NCI-H2029 (cell line): ENCODE measurements around the gene NCOA3.
"Not testable (repeated sequence)": the region's sequence is repeated elsewhere in the genome, so short reads cannot be mapped to it uniquely, and the experiment has no call there.

Experiments used
- DNase-seq: peaks from one replicate; lab custom pipeline; 2025; lab: John Stamatoyannopoulos, UW

The NCOA3 gene

GRCh38 chr20:47468290-47469050 is 33.2 kb upstream of the NCOA3 start:
- no peak for DNase-seq

DNA sequence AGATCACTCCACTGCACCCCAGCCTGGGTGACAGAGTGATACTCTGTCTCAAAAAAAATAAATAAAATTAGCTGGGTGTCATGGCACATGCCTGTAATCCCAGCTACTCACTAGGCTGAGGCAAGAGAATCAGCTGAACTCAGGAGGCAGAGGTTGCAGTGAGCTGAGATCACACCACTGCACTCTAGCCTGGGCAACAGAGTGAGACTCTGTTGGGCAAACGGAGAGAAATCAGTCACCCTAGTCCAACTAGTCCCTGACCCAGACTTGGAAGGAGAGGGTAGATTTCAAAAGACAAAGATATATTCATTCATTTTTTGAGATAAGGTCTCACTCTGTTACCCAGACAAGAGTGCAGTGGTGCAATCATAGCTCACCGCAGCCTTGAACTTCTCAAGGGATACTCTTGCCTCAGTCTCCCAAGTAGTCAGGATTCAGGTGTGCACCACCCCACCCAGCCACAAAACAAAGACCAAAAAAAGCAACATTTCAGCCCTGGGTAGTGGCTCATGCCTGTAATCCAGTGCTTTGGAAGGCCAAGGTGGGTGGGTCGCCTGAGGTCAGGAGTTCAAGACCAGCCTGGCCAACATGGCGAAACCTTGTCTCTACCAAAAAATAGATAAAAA is 26.2 kb upstream of the NCOA3 start:
- DNase-seq = no peak

- DNase-seq = no peak
These were observed 25.2 kb upstream of the NCOA3 start for GRCh38 chr20:47476452-47476851.

DNA sequence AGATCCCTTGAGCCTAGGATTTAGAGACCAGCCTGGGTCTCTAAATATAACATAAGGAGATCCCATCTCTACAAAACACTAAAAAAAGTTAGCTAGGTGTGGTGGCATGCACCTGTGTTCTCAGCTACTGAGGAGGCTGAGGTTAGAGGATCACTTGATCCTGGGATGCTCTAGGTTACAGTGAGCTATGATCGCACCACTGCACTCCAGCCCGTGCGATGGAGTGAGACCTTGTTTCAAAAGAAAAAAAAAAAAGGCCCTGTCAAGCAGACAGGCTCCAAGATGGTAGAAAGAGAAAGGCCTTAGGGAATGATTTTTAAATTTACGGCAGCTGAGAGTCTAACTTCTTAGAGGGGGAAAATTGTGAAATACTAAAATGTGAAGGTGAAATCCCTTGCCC is 22.6 kb upstream of the NCOA3 start:
- DNase-seq = no peak

- DNase-seq = no peak
These were observed 22.2 kb upstream of the NCOA3 start for GRCh38 chr20:47479506-47479905.

DNA sequence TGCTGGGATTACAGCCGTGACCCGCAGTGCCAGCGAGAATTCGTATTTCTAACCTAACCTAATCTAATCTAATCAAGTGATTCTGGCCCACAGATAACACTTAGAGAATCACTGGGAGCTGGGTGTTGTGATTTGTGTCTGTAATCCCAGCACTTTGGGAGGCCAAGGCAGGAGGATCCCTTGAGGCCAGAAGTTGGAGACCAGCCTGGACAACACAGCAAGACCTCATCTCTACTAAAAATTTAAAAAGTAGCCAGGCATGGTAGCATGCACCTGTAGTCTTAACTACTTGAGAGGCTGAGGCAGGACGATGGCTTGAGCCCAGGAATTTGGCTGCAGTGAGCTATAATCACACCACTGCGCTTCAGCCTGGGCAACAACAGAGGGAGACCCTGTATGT is 21.4 kb upstream of the NCOA3 start:
- no peak for DNase-seq

- DNase-seq = no peak
These were observed 21.0 kb upstream of the NCOA3 start for GRCh38 chr20:47480705-47481104.

DNA sequence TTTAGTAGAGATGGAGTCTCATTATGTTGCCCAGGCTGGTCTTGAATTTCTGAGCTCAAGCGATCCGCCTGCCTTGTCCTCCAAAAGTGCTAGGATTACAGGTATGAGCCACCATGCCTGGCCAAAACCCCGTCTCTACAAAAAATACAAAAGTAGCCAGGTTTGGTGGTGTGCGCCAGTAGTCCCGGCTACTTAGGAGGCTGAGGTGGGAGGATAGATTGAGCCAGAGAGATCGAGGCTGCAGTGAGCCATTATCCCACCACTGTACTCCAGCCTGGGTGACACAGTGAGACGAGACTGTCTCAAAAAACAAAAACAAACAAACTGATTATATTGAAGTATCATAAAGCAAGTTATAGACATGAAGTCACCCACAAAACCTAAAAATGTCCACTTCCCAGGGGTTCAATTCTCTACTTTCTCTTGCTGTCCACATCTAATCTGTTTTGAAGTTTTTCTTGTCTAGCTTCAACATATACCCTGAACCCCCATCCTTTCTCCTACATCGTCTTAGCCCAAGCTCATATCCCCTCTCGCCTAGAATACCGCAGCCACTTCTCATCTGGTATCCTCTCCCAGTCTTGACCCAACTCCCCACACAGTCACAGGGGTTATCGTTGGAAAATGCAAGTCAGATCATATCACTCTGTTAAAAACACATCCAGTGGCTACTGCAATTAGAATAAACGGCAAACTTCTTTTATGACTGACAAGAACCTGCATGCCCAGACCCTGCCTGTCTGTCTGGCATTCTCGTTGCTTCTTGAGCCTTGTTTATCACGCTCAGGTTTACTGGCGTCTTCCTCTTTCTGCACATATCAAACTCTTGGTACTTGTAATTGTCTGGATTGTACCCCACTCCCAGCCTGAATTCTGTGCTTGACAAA is 20.1 kb upstream of the NCOA3 start:
- no peak for DNase-seq

DNA sequence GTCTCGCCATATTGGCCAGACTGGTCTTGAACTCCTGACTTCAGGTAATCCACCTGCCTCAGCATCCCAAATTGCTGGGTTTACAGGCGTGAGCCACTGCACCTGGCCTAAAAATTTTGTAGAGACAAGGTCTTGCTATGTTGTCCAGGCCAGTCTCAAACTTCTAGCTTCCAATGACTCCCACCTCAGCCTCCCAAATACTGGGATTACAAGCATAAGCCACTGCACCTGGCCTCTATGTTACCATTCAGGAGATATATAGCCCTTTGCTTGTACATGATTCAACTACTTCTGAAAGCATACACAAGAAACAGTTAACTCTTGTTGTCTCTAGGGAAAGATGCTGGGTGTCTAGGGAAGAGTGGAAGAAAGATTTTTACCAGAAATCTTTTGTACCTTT is 19.0 kb upstream of the NCOA3 start:
- no peak for DNase-seq

DNA sequence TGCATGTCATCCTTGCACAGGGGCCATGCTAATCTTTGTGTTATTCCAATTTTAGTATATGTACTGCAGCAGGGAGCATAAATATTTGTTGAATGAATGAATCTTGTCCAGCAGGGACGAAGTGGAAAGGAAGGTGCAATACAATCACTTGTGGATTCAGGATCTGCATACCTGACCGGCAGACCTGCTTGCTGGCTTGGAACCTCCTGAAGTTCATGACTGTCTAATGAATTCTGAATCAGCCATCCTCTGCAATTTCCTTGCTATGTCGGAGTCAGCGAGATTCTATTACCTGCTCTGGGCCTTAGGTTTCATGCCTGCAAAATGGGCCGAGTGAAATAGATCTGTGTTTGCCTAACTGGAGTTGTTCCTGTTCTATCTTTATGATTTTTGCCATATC is 17.4 kb upstream of the NCOA3 start:
- no peak for DNase-seq

- DNase-seq = no peak
These were observed 14.3 kb upstream of the NCOA3 start for GRCh38 chr20:47487175-47487917.

- DNase-seq = no peak
These were observed 12.2 kb upstream of the NCOA3 start for GRCh38 chr20:47489448-47489872.

- no peak for DNase-seq
These were observed 10.9 kb upstream of the NCOA3 start for GRCh38 chr20:47490795-47491194.

DNA sequence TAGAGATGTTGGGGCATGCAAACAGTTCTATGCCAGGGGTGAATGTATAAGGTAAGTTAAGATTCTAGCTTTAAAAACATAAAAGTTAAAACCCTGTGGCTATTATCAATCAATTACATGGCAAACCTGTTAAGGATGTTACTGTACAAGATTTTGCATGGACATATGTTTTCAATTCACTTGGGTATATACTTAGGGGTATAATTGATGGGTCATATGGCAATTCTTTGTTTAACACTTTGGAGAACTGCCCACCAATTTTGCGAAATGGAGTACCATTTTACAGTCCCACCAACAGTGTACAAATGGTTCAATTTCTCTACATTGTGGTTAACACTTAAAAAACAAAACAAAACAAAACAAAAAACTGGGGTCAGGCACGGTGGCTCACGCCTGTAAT is 9.4 kb upstream of the NCOA3 start:
- no peak for DNase-seq

DNA sequence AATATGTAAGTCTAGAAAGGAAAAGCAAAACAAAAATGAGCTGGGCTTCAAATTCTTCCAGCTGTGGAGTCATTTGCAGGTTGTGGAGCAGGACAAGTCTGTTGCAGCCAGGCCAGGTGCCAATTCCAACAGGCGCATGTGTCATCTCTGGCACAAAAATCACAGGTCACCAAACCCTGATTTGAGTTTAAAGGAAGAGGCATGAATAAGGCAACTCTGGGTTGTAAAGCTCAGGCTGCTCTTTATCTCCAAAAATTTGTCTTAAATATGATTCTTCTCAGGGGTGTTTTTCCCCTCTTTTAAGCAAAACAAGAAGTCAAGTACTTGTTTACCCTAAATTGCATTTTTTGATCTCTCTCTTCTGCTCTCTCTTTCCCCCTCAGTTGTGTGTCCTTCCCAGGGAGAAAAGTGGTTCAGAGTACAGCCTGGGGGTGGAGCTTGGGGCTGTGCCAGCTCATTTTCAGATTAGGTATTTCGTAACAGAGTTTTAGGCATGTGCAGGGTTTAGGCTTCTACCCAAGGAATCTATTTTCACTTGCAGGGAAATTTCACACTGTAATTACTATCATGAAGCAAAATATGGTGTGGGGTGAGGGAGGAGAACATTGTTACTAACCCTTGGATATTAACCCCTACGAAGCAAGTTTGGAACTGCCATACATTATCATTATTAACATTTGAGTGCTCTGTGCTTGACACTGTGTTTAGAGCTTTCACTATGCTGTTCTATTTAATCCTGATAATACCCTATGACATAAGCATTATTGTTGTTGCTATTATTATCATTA is 8.3 kb upstream of the NCOA3 start:
- peak; percentile 80 for DNase-seq

DNA sequence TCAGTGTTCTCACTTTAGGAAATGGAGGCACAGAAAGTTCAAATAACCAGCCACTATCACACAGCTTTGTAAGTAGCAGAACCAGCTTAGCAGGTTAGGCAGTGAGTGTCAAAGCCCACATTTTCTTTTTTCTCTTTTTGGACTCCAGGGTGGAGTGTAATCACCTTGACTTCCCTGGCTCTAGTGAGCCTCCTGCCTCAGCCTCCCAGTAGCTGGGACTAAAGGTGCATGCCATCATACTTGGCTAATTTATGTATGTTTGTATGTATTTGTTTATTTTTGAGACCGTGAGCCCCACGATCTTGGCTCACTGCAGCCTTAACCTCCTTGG is 7.8 kb upstream of the NCOA3 start:
- DNase-seq = no peak

GRCh38 chr20:47494606-47495005 is 7.1 kb upstream of the NCOA3 start:
- not testable (repeated sequence) for DNase-seq

DNA sequence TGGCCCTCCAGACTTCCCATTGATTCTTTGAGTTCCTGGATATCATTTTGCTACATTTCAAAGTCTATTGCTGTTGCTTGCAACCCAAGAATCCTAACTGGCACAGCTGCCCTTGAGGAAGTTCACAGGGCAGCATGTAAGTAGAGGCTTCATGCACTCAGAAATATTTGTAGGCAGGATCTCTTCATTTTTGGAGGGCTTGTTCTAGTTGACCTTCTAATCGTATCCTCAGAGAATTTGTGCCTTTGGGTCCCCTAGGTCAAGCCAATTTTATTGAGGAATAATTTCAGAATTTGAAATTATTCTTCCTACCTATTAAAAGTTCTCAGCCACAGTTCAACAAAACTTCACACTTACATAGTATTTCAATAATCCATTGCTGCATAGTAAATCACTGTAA is 5.6 kb upstream of the NCOA3 start:
- no peak for DNase-seq

GRCh38 chr20:47498606-47499005 is 3.1 kb upstream of the NCOA3 start:
- no peak for DNase-seq

GRCh38 chr20:47499053-47499452 is 2.6 kb upstream of the NCOA3 start:
- DNase-seq = no peak

GRCh38 chr20:47500082-47500481 is 1.6 kb upstream of the NCOA3 start:
- DNase-seq = not testable (repeated sequence)
